Measurements from ENCODE around the gene SYNE1.
A peak's percentile ranks its signal among the peaks of the same experiment; 100 is the strongest.
"Not testable (repeated sequence)": the region's sequence is repeated elsewhere in the genome, so short reads cannot be mapped to it uniquely, and the experiment has no call there.

SYNE1 gene

GRCh38 chr6:152472325-152472724 lies 164.8 kb downstream of the SYNE1 start:
- no peak for DNase-seq

- DNase-seq, result no peak
These were observed 165.5 kb downstream of the SYNE1 start for GRCh38 chr6:152471456-152472265.

GRCh38 chr6:152463164-152463563 lies 174.0 kb downstream of the SYNE1 start:
- DNase-seq, result no peak

DNA sequence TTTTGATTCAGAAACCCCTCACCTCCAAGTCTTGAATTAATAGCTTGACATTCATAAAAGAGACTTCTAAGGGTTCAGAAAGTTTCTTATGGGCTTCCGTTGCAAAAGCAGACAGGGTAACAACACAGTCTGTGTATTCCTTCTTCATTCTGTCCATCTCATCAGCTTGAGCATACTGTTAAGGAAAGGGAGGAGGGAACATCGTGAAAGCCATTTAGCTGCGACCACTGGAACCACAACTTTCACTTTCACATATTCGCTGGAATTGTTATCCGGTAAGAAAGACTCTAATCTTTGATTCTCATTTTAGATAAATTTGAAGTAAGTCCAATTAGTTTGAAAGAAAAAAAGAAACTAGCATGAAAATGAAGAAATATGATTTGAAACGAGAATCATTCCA lies 174.4 kb downstream of the SYNE1 start:
- DNase-seq, result no peak

DNA sequence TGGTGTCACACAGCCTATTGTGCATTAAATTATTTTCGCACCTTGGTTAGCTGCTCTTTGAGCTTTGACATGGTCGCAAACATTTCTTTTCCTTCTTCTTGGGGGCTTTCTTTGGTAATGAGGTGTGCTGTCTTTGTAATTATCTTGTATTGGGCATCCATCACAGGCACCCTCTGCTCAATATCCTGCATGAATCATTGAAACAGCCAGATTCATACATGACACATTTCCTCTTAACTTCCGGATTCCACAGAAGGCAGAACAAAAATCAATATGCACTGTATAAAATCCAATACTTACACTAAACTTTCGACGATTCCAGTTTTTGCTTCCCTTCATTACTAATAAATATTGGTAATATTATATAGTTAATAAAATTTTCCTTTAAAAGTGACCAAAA lies 175.6 kb downstream of the SYNE1 start:
- no peak for DNase-seq

- DNase-seq, result no peak
These were observed 178.2 kb downstream of the SYNE1 start for GRCh38 chr6:152458648-152459644.

- no peak for DNase-seq
These were observed 179.1 kb downstream of the SYNE1 start for GRCh38 chr6:152457949-152458624.

GRCh38 chr6:152454003-152454402 lies 183.2 kb downstream of the SYNE1 start:
- no peak for DNase-seq

GRCh38 chr6:152453421-152453820 lies 183.7 kb downstream of the SYNE1 start:
- no peak for DNase-seq

DNA sequence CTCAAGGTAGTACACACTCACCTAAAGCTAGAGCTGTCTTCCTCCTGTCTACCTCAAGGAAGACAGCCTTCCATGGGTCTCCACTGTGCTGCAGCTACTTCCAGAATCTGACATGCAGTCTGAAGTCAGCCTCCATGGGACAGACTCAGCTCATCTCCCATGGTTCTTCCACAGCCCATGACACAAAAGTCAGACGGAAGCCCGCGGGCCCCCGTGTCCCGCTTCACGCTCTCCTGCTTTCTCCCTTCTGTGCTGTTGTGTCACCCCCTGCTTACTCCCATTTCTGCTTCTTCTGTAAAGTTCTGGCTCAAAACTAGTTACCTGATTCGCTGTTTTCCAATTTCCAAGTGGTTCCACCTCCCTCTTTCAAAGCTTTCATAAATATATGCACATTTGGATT lies 184.5 kb downstream of the SYNE1 start:
- no peak for DNase-seq

- DNase-seq, result no peak
These were observed 186.6 kb downstream of the SYNE1 start for GRCh38 chr6:152450519-152450918.

- DNase-seq, result peak; percentile 10
These were observed 195.3 kb downstream of the SYNE1 start for GRCh38 chr6:152441902-152442301.

DNA sequence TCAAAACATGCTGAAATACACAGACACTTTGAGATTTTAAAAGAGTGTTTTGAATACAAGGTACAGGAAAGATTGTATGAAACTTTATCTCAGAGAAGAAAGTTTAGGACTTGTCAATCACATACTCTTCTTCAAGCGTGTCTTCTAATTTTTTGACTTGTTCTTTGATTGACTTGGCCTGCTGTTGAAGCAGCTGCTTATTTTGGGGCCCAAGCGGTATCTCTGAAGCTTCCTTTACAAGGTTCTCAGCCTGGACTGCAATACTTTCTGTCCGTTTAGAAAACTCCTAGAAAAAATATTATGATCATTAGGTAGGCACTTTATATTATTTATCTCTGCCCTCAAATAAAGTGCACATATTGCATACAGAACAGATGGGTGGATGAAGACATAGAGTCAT lies 201.3 kb downstream of the SYNE1 start:
- DNase-seq, result no peak

DNA sequence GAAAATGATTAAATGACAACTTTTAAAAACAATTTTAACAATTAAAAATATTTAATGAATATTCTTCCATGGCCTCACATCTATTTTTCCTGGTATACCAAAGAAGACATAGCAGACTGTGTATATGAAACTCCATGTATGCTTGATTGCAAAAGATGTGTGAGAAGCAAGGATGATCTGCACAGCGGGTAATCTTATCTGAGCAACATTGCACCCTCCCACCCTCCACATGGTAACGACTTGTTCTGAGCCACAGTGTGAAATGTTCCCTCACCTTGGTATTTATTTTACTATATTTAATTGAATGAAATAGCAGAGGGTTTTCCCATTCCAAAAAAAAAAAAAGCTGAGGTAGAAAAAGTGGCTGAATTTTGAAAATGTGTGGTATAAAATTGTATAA lies 204.4 kb downstream of the SYNE1 start:
- no peak for DNase-seq

DNA sequence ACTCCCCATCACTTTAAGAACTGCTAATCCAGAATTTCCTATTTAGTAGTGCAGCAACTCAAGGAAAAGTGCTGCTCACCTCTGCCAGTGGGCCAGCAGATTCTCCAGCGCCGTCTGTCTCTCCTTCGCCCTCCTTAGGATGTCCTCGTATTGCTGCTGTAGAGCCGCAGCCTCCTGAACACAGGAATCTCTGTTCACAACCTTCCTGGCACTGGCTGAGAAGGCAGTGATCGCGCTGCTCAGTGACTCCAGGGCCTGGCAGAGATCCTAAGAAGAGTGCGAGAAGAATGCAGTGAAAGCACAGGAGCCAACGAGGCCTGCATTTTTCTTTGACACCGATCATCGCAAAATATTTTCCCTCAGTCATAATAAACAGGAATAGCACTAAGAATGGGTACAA lies 209.0 kb downstream of the SYNE1 start:
- DNase-seq, result no peak

DNA sequence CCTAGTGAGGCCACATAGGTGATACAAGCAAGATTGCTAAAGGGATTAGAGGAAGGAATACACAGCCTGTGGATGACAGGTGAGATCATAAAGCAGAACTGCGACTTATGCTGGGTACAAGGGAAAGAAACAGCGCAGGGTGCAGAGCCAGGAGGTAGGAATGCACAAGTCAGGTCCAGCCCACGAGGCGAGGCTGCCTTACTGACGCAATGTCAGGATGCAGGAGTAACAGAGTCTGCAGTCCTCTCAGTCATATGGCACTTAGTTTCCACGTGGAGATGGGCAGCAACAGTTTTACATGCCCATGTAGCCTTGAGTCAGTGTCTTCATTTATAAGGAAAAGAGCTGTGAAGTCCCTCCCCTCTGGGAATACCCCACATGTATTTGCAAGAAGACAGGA lies 210.9 kb downstream of the SYNE1 start:
- no peak for DNase-seq

- DNase-seq, result no peak
These were observed 213.7 kb downstream of the SYNE1 start for GRCh38 chr6:152423216-152424103.

GRCh38 chr6:152421496-152421895 lies 215.7 kb downstream of the SYNE1 start:
- DNase-seq, result not testable (repeated sequence)

- DNase-seq, result no peak
These were observed 216.5 kb downstream of the SYNE1 start for GRCh38 chr6:152420696-152421095.

GRCh38 chr6:152418551-152418950 lies 218.6 kb downstream of the SYNE1 start:
- DNase-seq, result no peak

DNA sequence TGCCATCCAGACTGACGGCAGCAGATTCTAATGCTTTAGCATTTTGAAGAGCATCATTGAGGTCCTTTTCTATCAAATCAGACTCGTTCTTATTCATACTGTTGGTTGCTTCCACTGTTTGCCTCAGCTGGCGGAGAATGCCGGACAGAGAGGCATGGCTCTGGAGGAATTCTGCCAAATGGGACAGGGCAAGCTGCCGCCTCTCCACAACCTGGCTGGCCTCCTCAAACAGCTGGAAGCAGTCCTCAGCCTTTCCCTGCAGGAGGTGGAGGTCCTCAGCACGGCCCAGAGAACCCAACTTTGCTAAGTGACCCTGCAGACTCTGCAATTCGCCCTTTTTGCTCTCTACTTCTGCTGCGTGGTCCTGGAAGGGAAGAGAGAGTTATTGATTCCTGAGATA lies 220.5 kb downstream of the SYNE1 start:
- DNase-seq, result no peak

GRCh38 chr6:152404936-152405595 lies 232.1 kb downstream of the SYNE1 start:
- DNase-seq, result no peak
